Coronary artery (tissue), 2 donors: Measurements from ENCODE around the gene ATF7IP2.
"Not testable (repeated sequence)": the region's sequence is repeated elsewhere in the genome, so short reads cannot be mapped to it uniquely, and the experiment has no call there.

Source experiments
- DNase-seq: peaks from one replicate; pipeline ENCODE4 v3.0.0-alpha.2; 2017; ENCODE audit warnings: low spot score
- H3K27ac ChIP-seq, 2 donors: fragments of 200-600 bp; sonication (generic); one replicate each; pipeline ENCODE4 v1.5.1; 2016 to 2019
- H3K4me3 ChIP-seq: fragments of 200-600 bp; sonication (generic); 2 replicates; pipeline ENCODE4 v1.5.1; 2016; ENCODE audit warnings: mild to moderate bottlenecking, moderate library complexity
- CTCF ChIP-seq: fragments of 200-600 bp; sonication (generic); IDR thresholded peaks from one replicate; pipeline ENCODE4 v1.5.1; 2019; ENCODE audit warnings: antibody characterized with exemption

ATF7IP2 gene

GRCh38 chr16:10466313-10466712 is 80.5 kb downstream of the ATF7IP2 start:
- no peak for DNase-seq
- TF ChIP-seq CTCF, result no peak
- H3K27ac ChIP-seq, result no peak overlapping the region

GRCh38 chr16:10466861-10467260 is 81.0 kb downstream of the ATF7IP2 start:
- TF ChIP-seq CTCF, result no peak

More at GRCh38 chr16:10466313-10466712, 80.5 kb downstream of the ATF7IP2 start:
- H3K4me3 ChIP-seq, result no peak overlapping the region

DNA sequence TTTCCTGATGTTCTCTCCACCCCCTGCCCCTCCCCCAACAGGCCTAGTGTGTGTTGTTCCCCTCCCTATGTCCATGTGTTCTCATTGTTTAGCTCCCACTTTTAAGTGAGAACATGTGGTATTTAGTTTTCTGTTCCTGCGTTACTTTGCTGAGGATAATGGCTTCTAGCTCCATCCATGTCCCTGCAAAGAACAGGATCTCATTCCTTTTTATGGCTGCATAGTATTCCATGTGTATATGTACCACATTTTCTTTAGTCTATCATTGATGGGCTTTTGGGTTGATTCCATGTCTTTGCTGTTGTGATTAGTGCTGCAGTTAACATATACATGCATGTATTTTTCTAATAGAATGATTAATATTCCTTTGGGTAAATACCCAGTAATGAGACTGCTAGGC is 90.8 kb downstream of the ATF7IP2 start:
- not testable (repeated sequence) for H3K27ac ChIP-seq, H3K4me3 ChIP-seq, DNase-seq

More at GRCh38 chr16:10466861-10467260, 81.0 kb downstream of the ATF7IP2 start:
- no peak for DNase-seq
- Histone ChIP-seq H3K27ac (no peak overlapping the region), H3K4me3 (no peak overlapping the region)

DNA sequence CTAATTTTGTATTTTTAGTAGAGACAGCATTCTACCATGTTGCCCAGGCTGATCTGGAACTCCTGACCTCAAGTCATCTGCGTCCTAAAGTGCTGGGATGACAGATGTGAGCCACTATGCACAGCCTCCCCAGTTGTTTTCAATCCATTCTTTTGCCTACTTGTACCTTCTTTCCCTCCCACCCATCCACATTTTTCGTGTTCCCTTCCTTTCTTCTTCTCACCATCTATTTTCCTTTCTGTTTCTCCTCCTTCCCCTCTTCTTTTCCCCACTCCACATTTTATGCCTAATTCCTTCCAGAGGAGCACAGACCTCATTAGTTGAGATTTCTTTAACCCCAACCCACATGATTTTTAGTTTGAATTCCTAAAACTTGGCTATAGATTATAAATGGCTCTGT is 94.3 kb downstream of the ATF7IP2 start:
- TF ChIP-seq CTCF, result no peak
- Histone ChIP-seq H3K4me3 (no peak overlapping the region), H3K27ac (no peak overlapping the region)
- no peak for DNase-seq

DNA sequence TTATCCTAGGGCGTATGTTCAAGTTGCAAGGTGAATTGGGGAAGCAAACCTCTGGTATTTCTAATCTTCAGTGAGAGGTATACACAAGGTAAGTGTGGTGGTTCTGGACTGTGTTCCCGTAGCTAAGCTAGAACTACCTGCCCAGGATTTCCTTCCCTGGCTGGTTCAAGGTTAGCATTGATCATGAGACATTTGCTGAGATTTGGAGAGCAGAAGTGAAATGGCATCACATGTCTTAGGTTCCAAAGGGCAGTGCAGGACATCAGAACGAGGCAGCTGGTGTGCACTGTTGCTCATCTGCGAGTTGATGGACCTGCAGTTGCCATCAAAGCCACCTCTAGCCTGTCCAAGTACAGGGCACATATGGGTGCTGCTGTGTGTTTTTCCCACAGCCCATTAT is 99.3 kb downstream of the ATF7IP2 start:
- Histone ChIP-seq H3K4me3 (no peak overlapping the region), H3K27ac (no peak overlapping the region)
- no peak for TF ChIP-seq CTCF
- DNase-seq, result no peak

GRCh38 chr16:10485698-10486382 is 100.0 kb downstream of the ATF7IP2 start:
- no peak for TF ChIP-seq CTCF
- DNase-seq, result no peak
- no peak overlapping the region for H3K4me3 ChIP-seq

GRCh38 chr16:10490141-10490540 is 104.3 kb downstream of the ATF7IP2 start:
- Histone ChIP-seq H3K4me3 (no peak overlapping the region), H3K27ac (peak overlapping the region in 1 of 2 donors; percentile 40)
- TF ChIP-seq CTCF, result no peak
- no peak for DNase-seq

More at GRCh38 chr16:10485698-10486382, 100.0 kb downstream of the ATF7IP2 start:
- H3K27ac ChIP-seq, result no peak overlapping the region
